Measurements from ENCODE around the gene NAT14. TPM values are rescaled to one million over a fixed set of nuclear protein-coding genes. Genes with fewer than 3 reads are reported as not detected.

NAT14 gene
- total and polyA plus RNA-seq, 2 of the 8 experiments (the other 6 are each of a cell fraction or from before 2014, with no cell fraction given), result 47.1 to 71.2 TPM

GRCh38 chr19:55483706-55484592 lies 1.0 kb upstream of the NAT14 start (continued):
- TF ChIP-seq CHD7 (IDR thresholded peaks at IDR 0.05; ENCODE audit: insufficient replicate concordance, low read length) (no peak), EGR1 (IDR thresholded peaks at IDR 0.05; ENCODE audit: borderline replicate concordance, low read depth, low read length) (no peak)
